HG03342 (cell line): ENCODE measurements around the gene RHOH.
"Not testable (repeated sequence)": the region's sequence is repeated elsewhere in the genome, so short reads cannot be mapped to it uniquely, and the experiment has no call there.

Experiments
- ATAC-seq: cut with Tn5 transposase; IDR thresholded peaks from one replicate; pipeline ENCODE4 v1.9.1; 2021; ENCODE audit warnings: mild to moderate bottlenecking, moderate library complexity; ENCODE audit not compliant: unreplicated experiment

RHOH gene

GRCh38 chr4:40196724-40197281, at the start of gene RHOH:
RHOH (plus strand) TSS chr4:40197031; CDS start chr4:40243387, 46,356 bp downstream.
- no peak for ATAC-seq

- ATAC-seq, result not testable (repeated sequence)
Observed at GRCh38 chr4:40147490-40147889, 49.3 kb upstream of the RHOH start.

- ATAC-seq, result peak; percentile 66
Observed at GRCh38 chr4:40149960-40150385, 46.9 kb upstream of the RHOH start.

GRCh38 chr4:40150932-40151331, 45.9 kb upstream of the RHOH start:
- no peak for ATAC-seq

GRCh38 chr4:40152637-40153036, 44.2 kb upstream of the RHOH start:
- no peak for ATAC-seq

- ATAC-seq, result no peak
Observed at GRCh38 chr4:40157436-40157835, 39.4 kb upstream of the RHOH start.

GRCh38 chr4:40160258-40160657, 36.6 kb upstream of the RHOH start:
- no peak for ATAC-seq

- ATAC-seq, result no peak
Observed at GRCh38 chr4:40164459-40164858, 32.4 kb upstream of the RHOH start.

- no peak for ATAC-seq
Observed at GRCh38 chr4:40165916-40166315, 30.9 kb upstream of the RHOH start.

GRCh38 chr4:40168070-40168469, 28.8 kb upstream of the RHOH start:
- ATAC-seq, result no peak

GRCh38 chr4:40170588-40170987, 26.2 kb upstream of the RHOH start:
- peak; percentile 75 for ATAC-seq

GRCh38 chr4:40173470-40173875, 23.4 kb upstream of the RHOH start:
- peak; percentile 75 for ATAC-seq

- ATAC-seq, result no peak
Observed at GRCh38 chr4:40176602-40177001, 20.2 kb upstream of the RHOH start.

GRCh38 chr4:40177591-40177990, 19.2 kb upstream of the RHOH start:
- no peak for ATAC-seq

- no peak for ATAC-seq
Observed at GRCh38 chr4:40178672-40179071, 18.2 kb upstream of the RHOH start.

- no peak for ATAC-seq
Observed at GRCh38 chr4:40179360-40179759, 17.5 kb upstream of the RHOH start.

GRCh38 chr4:40180356-40180755, 16.5 kb upstream of the RHOH start:
- ATAC-seq, result no peak

GRCh38 chr4:40182001-40182400, 14.8 kb upstream of the RHOH start:
- no peak for ATAC-seq

- ATAC-seq, result no peak
Observed at GRCh38 chr4:40182954-40183353, 13.9 kb upstream of the RHOH start.

- no peak for ATAC-seq
Observed at GRCh38 chr4:40183615-40184411, 13.0 kb upstream of the RHOH start.

GRCh38 chr4:40185830-40186664, 10.8 kb upstream of the RHOH start:
- peak; percentile 53 for ATAC-seq

GRCh38 chr4:40186665-40187014, 10.2 kb upstream of the RHOH start:
- no peak for ATAC-seq
